Osteocyte (in vitro differentiated cells): ENCODE results near the gene CENPX. TPM values are rescaled to one million over a fixed set of nuclear protein-coding genes. Genes with fewer than 3 reads are reported as not detected.

Source experiments
- DNase-seq: peaks from one replicate; pipeline ENCODE4 v3.0.0; 2021; ENCODE audit warnings: mixed read lengths; ENCODE audit not compliant: unreplicated experiment; ENCODE audit errors: extremely low spot score
- H3K27ac Mint-ChIP-seq: one replicate; pipeline ENCODE4 v1.8.0; 2021; ENCODE audit warnings: mild to moderate bottlenecking, mixed read lengths; ENCODE audit not compliant: unreplicated experiment
- H3K27me3 Mint-ChIP-seq: one replicate; pipeline ENCODE4 v1.8.0; 2021; ENCODE audit warnings: mixed read lengths; ENCODE audit not compliant: unreplicated experiment
- H3K36me3 Mint-ChIP-seq: one replicate; pipeline ENCODE4 v1.8.0; 2021; ENCODE audit warnings: mixed read lengths; ENCODE audit not compliant: unreplicated experiment
- H3K4me1 Mint-ChIP-seq: one replicate; pipeline ENCODE4 v1.8.0; 2021; ENCODE audit warnings: mixed read lengths; ENCODE audit not compliant: unreplicated experiment
- H3K4me3 Mint-ChIP-seq: one replicate; pipeline ENCODE4 v1.8.0; 2021; ENCODE audit warnings: mild to moderate bottlenecking, moderate library complexity, mixed read lengths; ENCODE audit not compliant: unreplicated experiment
- H3K9me3 Mint-ChIP-seq: one replicate; pipeline ENCODE4 v1.8.0; 2021; ENCODE audit warnings: mixed read lengths; ENCODE audit not compliant: unreplicated experiment
- CTCF ChIP-seq: fragments of 200-600 bp; sonication (generic); IDR thresholded peaks from 2 replicates; pipeline ENCODE4 v1.5.0; 2021; ENCODE audit warnings: antibody characterized with exemption, mild to moderate bottlenecking, moderate library complexity
- total RNA-seq: library from RNA; stranded (reverse); gene quantifications from 2 replicates; pipeline ENCODE4 v1.2.1, GENCODE V29; 2021

CENPX gene
- total RNA-seq, 1 donor from 2014 or later, result 31.7 TPM

GRCh38 chr17:82012640-82013295 lies 9.9 kb downstream of the CENPX start:
- Mint-ChIP-seq H3K27ac (no peak overlapping the region), H3K27me3 (no peaks in the 10 kb centered on the region), H3K4me1 (peaks cover 10% of the 10 kb centered on the region), H3K4me3 (no peak overlapping the region), H3K9me3 (no peaks in the 10 kb centered on the region), H3K36me3 (peaks cover 2% of the 10 kb centered on the region)
- no peak for TF ChIP-seq CTCF
- no peak for DNase-seq

- no peak for DNase-seq
- no peak overlapping the region for H3K4me3 Mint-ChIP-seq
- H3K36me3 Mint-ChIP-seq, result peaks cover under 1% of the 10 kb centered on the region
- no peaks in the 10 kb centered on the region for H3K27me3 Mint-ChIP-seq
- no peaks in the 10 kb centered on the region for H3K9me3 Mint-ChIP-seq
- peaks cover 10% of the 10 kb centered on the region for H3K4me1 Mint-ChIP-seq
- no peak overlapping the region for H3K27ac Mint-ChIP-seq
- no peak for TF ChIP-seq CTCF
Measured at GRCh38 chr17:82012261-82012639, 10.4 kb downstream of the CENPX start.

GRCh38 chr17:82011617-82012187 lies 11.0 kb downstream of the CENPX start:
- no peak overlapping the region for H3K27ac Mint-ChIP-seq
- no peak for DNase-seq
- no peak overlapping the region for H3K4me3 Mint-ChIP-seq
- no peak for TF ChIP-seq CTCF
- peaks cover 10% of the 10 kb centered on the region for H3K4me1 Mint-ChIP-seq
- no peaks in the 10 kb centered on the region for H3K9me3 Mint-ChIP-seq
- no peaks in the 10 kb centered on the region for H3K36me3 Mint-ChIP-seq
- H3K27me3 Mint-ChIP-seq, result no peaks in the 10 kb centered on the region

GRCh38 chr17:82010575-82011525 lies 11.8 kb downstream of the CENPX start:
- no peaks in the 10 kb centered on the region for H3K36me3 Mint-ChIP-seq
- no peaks in the 10 kb centered on the region for H3K27me3 Mint-ChIP-seq
- TF ChIP-seq CTCF, result no peak
- no peaks in the 10 kb centered on the region for H3K9me3 Mint-ChIP-seq
- H3K27ac Mint-ChIP-seq, result no peak overlapping the region
- no peak for DNase-seq
- no peak overlapping the region for H3K4me3 Mint-ChIP-seq
- peaks cover 10% of the 10 kb centered on the region for H3K4me1 Mint-ChIP-seq

- no peak for DNase-seq
- H3K9me3 Mint-ChIP-seq, result no peaks in the 10 kb centered on the region
- H3K27ac Mint-ChIP-seq, result no peak overlapping the region
Measured at GRCh38 chr17:82009413-82009812, 13.3 kb downstream of the CENPX start.

More at GRCh38 chr17:82009413-82009812, 13.3 kb downstream of the CENPX start:
- Mint-ChIP-seq H3K36me3 (no peaks in the 10 kb centered on the region), H3K4me1 (peaks cover 9% of the 10 kb centered on the region), H3K27me3 (no peaks in the 10 kb centered on the region), H3K4me3 (no peak overlapping the region)
- TF ChIP-seq CTCF, result no peak
